ENCODE data around the gene SDC1. TPM values are rescaled to one million over a fixed set of nuclear protein-coding genes. Genes with fewer than 3 reads are reported as not detected.

The SDC1 gene
- total and polyA plus RNA-seq, 9 donors = 6.3 to 37.9 (median 13.9) TPM

Other genes starting within 250 kb of the SDC1 start
- 8.2 TPM for gene WDR35, start 235.0 kb downstream of the SDC1 start, total RNA-seq
- gene WDR35, start 235.0 kb downstream of the SDC1 start, polyA plus RNA-seq (ENCODE audit: insufficient read depth in 1 of 8, insufficient read length in 8 of 8, low replicate concordance in 1 of 8) = 10 to 100 TPM in 1 of 8 donors, 1 to 10 TPM in 7; 5.5 to 11.3 (median 7.5) TPM
- gene MATN3, start 212.5 kb downstream of the SDC1 start, total RNA-seq = 0.31 TPM
- gene MATN3, start 212.5 kb downstream of the SDC1 start, polyA plus RNA-seq (ENCODE audit: insufficient read depth in 1 of 8, insufficient read length in 8 of 8, low replicate concordance in 1 of 8) = 1 to 10 TPM in 6 of 8 donors, under 1 TPM in 2; 0.44 to 2.3 (median 1.1) TPM
- 171 TPM for gene LAPTM4A, start 173.5 kb downstream of the SDC1 start, total RNA-seq
- 100 to 1,000 TPM; 306 to 427 (median 350) TPM for gene LAPTM4A, start 173.5 kb downstream of the SDC1 start, polyA plus RNA-seq (ENCODE audit: insufficient read depth in 1 of 8, insufficient read length in 8 of 8, low replicate concordance in 1 of 8)
- gene PUM2, start 125.7 kb upstream of the SDC1 start, total RNA-seq = 40.5 TPM
- gene PUM2, start 125.7 kb upstream of the SDC1 start, polyA plus RNA-seq (ENCODE audit: insufficient read depth in 1 of 8, insufficient read length in 8 of 8, low replicate concordance in 1 of 8) = 10 to 100 TPM; 46.9 to 69.6 (median 55.9) TPM
- 148 TPM for gene RHOB, start 221.9 kb upstream of the SDC1 start, total RNA-seq
- 100 to 1,000 TPM in 7 of 8 donors, 10 to 100 TPM in 1; 90.9 to 174 (median 133) TPM for gene RHOB, start 221.9 kb upstream of the SDC1 start, polyA plus RNA-seq (ENCODE audit: insufficient read depth in 1 of 8, insufficient read length in 8 of 8, low replicate concordance in 1 of 8)

Measured in muscle of leg (tissue), 9 donors.